OCI-LY3 (cell line): Measurements from ENCODE around the gene MIS18A.

ENCODE experiments used
- EZH2phosphoT487 ChIP-seq: fragments of 200-600 bp; shearing (Covaris generic); IDR thresholded peaks from 2 replicates; pipeline ENCODE4 v1.6.1; 2018; ENCODE audit warnings: antibody characterized with exemption, mixed run types, low read depth
- TF ChIP-seq, protein P1 (sequence below): fragments of 200-600, 300-600 bp; sonication (generic); IDR thresholded peaks from 2 replicates; pipeline ENCODE4 v1.5.1; 2014; ENCODE audit warnings: antibody characterized with exemption, low read length, low read depth

DNA sequence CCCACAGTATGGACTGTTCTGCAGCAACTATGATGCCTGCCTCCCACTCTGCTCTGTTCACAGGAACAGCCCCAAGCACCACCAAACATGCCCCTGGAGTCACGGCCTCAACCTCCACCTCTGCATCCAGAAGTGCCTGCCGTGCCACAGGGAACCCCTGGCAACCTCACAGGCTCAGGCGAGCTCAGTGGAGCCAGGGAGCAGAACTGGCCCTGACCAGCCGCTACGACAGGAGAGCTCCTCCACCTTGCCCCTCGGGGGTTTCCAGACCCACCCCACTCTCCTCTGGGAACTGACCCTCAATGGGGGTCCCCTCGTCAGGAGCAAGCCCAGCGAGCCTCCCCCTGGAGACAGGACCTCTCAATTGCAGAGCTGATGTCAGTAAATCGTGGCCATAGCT is 32.8 kb upstream of the MIS18A start:
- TF ChIP-seq, protein P1, sequence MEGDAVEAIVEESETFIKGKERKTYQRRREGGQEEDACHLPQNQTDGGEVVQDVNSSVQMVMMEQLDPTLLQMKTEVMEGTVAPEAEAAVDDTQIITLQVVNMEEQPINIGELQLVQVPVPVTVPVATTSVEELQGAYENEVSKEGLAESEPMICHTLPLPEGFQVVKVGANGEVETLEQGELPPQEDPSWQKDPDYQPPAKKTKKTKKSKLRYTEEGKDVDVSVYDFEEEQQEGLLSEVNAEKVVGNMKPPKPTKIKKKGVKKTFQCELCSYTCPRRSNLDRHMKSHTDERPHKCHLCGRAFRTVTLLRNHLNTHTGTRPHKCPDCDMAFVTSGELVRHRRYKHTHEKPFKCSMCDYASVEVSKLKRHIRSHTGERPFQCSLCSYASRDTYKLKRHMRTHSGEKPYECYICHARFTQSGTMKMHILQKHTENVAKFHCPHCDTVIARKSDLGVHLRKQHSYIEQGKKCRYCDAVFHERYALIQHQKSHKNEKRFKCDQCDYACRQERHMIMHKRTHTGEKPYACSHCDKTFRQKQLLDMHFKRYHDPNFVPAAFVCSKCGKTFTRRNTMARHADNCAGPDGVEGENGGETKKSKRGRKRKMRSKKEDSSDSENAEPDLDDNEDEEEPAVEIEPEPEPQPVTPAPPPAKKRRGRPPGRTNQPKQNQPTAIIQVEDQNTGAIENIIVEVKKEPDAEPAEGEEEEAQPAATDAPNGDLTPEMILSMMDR, result no peak
- TF ChIP-seq EZH2phosphoT487, result no peak
